Activated T-helper 1 cell treated with anti-CD3 and anti-CD28 coated beads, Interleukin-12 subunit alpha, Interleukin-12 subunit beta, Interleukin-2, Interleukin-4 antibody, amounts not matched to agents 30 ng/mL and 10 ng/mL and 1 ng/mL, durations not matched to agents 14 hours and 24 hours and 36 hours (primary cell): ENCODE results near the gene LRIT2. TPM values are rescaled to one million over a fixed set of nuclear protein-coding genes. Genes with fewer than 3 reads are reported as not detected.

Experiments used
- DNase-seq: peaks from one replicate; pipeline ENCODE4 v3.0.0; 2021; ENCODE audit warnings: low spot score
- H3K27ac Mint-ChIP-seq: one replicate; pipeline ENCODE4 v1.8.0; 2021; ENCODE audit warnings: mild to moderate bottlenecking, mixed read lengths
- H3K27me3 Mint-ChIP-seq: one replicate; pipeline ENCODE4 v1.8.0; 2022; ENCODE audit warnings: mild to moderate bottlenecking, moderate library complexity, mixed read lengths; ENCODE audit not compliant: insufficient read depth
- H3K36me3 Mint-ChIP-seq: one replicate; pipeline ENCODE4 v1.8.0; 2021; ENCODE audit warnings: low read depth, mixed read lengths
- H3K4me1 Mint-ChIP-seq: one replicate; pipeline ENCODE4 v1.8.0; 2021; ENCODE audit warnings: low read depth, mixed read lengths
- H3K4me3 Mint-ChIP-seq: one replicate; pipeline ENCODE4 v1.8.0; 2021; ENCODE audit warnings: mild to moderate bottlenecking, moderate library complexity, mixed read lengths
- H3K9me3 Mint-ChIP-seq: one replicate; pipeline ENCODE4 v1.8.0; 2021; ENCODE audit warnings: mixed read lengths
- intact Hi-C: fragments of 100-400 bp; cut with micrococcal nuclease; formaldehyde crosslinking; loops from one replicate; pipeline ENCODE4 v1.15.1; 2024
- total RNA-seq: library from RNA; stranded (reverse); gene quantifications from 2 replicates; pipeline ENCODE4 v1.2.3, GENCODE V29; 2022

Gene LRIT2
- total RNA-seq, 1 donor from 2014 or later: not detected

DNA sequence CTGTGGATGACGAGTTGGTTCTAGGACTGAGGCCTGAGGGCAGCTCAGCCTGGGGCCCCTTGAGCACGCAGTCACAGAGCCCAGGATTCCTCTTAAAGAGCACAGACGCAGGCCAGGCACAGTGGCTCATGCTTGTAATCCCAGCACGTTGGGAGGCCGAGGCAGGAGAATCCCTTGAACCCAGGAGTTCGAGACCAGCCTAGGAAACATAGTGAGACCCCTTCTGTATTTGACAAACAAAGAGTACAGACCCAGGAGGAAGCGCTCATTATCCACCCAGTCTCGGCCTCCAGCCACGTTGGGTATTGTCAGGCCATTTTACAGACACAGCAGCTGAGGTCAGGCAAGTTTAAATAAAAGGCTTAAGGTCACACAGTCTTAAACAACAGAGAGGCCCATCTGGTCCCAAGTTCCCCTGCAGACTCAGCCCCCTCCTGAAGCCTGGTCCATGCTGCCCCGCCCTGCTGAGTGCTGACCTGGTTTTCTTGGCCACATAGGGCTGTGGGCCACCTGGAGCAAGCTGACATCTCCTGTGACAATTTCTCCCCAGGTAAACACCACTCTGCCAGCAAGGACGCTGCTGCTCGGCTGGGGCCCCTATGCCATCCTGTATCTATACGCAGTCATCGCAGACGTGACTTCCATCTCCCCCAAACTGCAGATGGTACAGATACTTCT lies 32.1 kb upstream of the LRIT2 start:
- intact Hi-C loops: loop anchor here (2.0 kb wide), 1 partner anchor 109 kb away; no protein-coding TSS in a partner anchor
- Mint-ChIP-seq H3K27me3 (peaks cover 18% of the 10 kb centered on the region), H3K36me3 (no peaks in the 10 kb centered on the region), H3K9me3 (no peaks in the 10 kb centered on the region), H3K4me1 (peaks cover 6% of the 10 kb centered on the region), H3K4me3 (no peak overlapping the region), H3K27ac (no peak overlapping the region)
- no peak for DNase-seq

GRCh38 chr10:84256510-84257342 lies 31.4 kb upstream of the LRIT2 start:
- peak; percentile 11 for DNase-seq
- Mint-ChIP-seq H3K27ac (no peak overlapping the region), H3K27me3 (peaks cover 19% of the 10 kb centered on the region), H3K9me3 (no peaks in the 10 kb centered on the region), H3K36me3 (no peaks in the 10 kb centered on the region), H3K4me3 (no peak overlapping the region), H3K4me1 (peaks cover 6% of the 10 kb centered on the region)
- intact Hi-C loops: loop anchor here (2.0 kb wide), 1 partner anchor 108 kb away; no protein-coding TSS in a partner anchor

- Mint-ChIP-seq H3K4me3 (no peak overlapping the region), H3K36me3 (no peaks in the 10 kb centered on the region), H3K9me3 (no peaks in the 10 kb centered on the region), H3K4me1 (peaks cover 6% of the 10 kb centered on the region), H3K27me3 (peaks cover 14% of the 10 kb centered on the region), H3K27ac (no peak overlapping the region)
- DNase-seq: no peak
- intact Hi-C loops: no loop called here
These were observed 29.5 kb upstream of the LRIT2 start for GRCh38 chr10:84254552-84255478.

DNA sequence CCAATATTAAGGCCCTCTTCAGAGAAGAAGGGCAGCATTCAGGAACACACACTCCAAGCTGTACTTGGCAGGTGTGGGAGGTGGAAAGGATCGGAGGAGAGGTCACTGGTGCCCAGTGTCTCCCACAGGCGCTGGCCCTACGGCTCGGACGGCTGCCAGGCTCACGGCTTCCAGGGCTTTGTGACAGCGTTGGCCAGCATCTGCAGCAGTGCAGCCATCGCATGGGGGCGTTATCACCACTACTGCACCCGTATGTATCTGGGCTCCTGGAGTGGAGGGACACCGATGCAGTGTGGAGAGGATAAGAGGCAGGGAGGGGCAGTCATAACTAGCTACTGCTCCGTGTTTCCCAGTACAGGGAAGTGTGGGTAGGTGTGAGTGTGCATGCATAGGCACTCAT lies 23.4 kb upstream of the LRIT2 start:
- Mint-ChIP-seq H3K36me3 (no peaks in the 10 kb centered on the region), H3K4me3 (no peak overlapping the region), H3K4me1 (no peaks in the 10 kb centered on the region), H3K27ac (no peak overlapping the region), H3K27me3 (peaks cover 6% of the 10 kb centered on the region), H3K9me3 (no peaks in the 10 kb centered on the region)
- no peak for DNase-seq
- intact Hi-C loops: no loop called here

GRCh38 chr10:84247496-84247895 lies 22.2 kb upstream of the LRIT2 start:
- Mint-ChIP-seq H3K27me3 (peaks cover 6% of the 10 kb centered on the region), H3K36me3 (no peaks in the 10 kb centered on the region), H3K4me3 (no peak overlapping the region), H3K4me1 (no peaks in the 10 kb centered on the region), H3K27ac (no peak overlapping the region), H3K9me3 (no peaks in the 10 kb centered on the region)
- DNase-seq: no peak
- intact Hi-C loops: no loop called here

- H3K9me3 Mint-ChIP-seq: no peaks in the 10 kb centered on the region
- H3K27ac Mint-ChIP-seq: no peak within 1 kb of the TSS
- no peaks in the 10 kb centered on the region for H3K4me1 Mint-ChIP-seq
- H3K27me3 Mint-ChIP-seq: peaks cover 9% of the 10 kb centered on the region
- H3K4me3 Mint-ChIP-seq: no peak within 1 kb of the TSS
- DNase-seq: no peak
- intact Hi-C loops: no loop called here
- H3K36me3 Mint-ChIP-seq: no peaks in the 10 kb centered on the region
These were observed 19.4 kb upstream of the LRIT2 start, which contains the start of gene RGR for GRCh38 chr10:84244651-84245270. Gene RGR, plus strand, starts transcription at chr10:84245053. Its CDS starts 38 bp downstream, at chr10:84245091.

DNA sequence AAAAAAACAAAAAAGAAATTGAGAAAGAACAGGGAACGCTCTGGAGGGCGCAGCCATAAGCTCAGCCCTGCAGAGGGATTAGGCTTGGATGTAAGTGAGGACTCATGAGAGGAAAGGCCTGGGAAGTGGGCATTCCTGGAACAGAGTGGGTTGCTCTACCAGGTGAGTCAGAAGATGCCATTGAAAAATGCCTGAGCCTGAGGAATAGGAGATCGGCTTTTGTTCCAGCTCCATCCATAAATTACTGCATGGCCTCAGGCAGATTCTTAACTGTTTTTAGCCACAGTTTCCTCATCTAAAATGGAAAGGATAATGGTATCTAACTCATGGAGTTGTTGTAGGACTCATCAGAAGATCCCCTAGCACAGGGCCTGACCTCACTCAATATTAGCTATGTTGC lies 18.4 kb upstream of the LRIT2 start:
- no peaks in the 10 kb centered on the region for H3K4me1 Mint-ChIP-seq
- H3K9me3 Mint-ChIP-seq: no peaks in the 10 kb centered on the region
- H3K4me3 Mint-ChIP-seq: no peak overlapping the region
- H3K36me3 Mint-ChIP-seq: no peaks in the 10 kb centered on the region
- intact Hi-C loops: no loop called here
- DNase-seq: no peak
- H3K27ac Mint-ChIP-seq: no peak overlapping the region
- peaks cover 9% of the 10 kb centered on the region for H3K27me3 Mint-ChIP-seq

DNA sequence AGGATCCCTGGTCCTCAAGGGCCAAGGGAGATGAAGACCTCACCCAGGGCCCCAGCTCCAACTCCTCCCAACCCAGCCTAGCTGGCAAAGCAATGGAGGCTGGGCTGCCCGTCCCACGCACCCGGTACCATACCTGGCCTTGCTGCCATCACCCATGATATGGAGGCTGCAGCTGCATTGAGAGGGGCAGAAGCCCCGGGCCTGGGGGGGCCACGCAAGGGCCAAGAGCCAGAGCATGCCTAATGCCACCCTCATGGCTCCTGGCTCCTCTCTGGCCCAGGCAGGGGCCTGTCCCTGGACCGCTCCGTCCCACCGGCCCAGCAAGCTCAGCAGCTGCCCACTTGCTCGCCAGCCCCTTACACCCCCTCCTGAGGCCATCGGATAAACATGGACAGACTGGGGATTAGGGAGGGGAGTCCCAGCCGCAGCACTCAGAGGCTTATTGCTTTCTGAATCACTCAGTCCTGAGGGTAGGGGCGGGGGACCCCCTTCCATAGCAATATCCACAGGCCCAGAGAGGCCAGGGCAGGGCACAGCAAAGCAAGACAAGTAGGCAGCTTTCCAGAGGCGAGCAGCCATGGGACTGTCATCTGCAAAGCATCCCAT lies 15.9 kb upstream of the LRIT2 start, which contains the start of gene LRIT1:
LRIT1 (minus strand) TSS at position 362 of the 606 bp plus-strand sequence; CDS start at position 255, 107 bp downstream.
- H3K27me3 Mint-ChIP-seq: peaks cover 6% of the 10 kb centered on the region
- no peaks in the 10 kb centered on the region for H3K36me3 Mint-ChIP-seq
- no peaks in the 10 kb centered on the region for H3K9me3 Mint-ChIP-seq
- H3K4me1 Mint-ChIP-seq: no peaks in the 10 kb centered on the region
- no peak within 1 kb of the TSS for H3K4me3 Mint-ChIP-seq
- no peak within 1 kb of the TSS for H3K27ac Mint-ChIP-seq
- intact Hi-C loops: no loop called here
- no peak for DNase-seq

DNA sequence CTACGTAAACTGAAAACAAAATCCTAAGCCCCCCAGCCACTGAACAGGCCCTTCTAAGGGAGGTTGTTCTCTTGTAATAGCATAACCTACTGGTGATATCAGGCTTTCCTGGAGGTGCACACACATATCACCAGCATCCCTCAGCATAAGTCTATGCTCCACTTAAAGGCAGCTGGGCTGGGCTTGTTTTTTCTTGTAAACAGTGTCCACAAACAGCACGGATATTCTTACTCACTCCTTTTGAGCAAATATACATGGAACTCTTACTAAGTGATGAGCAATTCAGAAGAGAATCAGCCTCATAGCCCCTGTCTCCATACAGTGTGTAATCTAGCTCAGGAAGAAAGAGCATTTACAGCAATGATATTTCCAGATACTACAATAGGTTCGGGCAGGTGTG lies 13.6 kb upstream of the LRIT2 start:
- H3K9me3 Mint-ChIP-seq: no peaks in the 10 kb centered on the region
- no peak overlapping the region for H3K27ac Mint-ChIP-seq
- DNase-seq: no peak
- no peaks in the 10 kb centered on the region for H3K4me1 Mint-ChIP-seq
- intact Hi-C loops: no loop called here
- no peak overlapping the region for H3K4me3 Mint-ChIP-seq
- H3K36me3 Mint-ChIP-seq: no peaks in the 10 kb centered on the region
- peaks cover 6% of the 10 kb centered on the region for H3K27me3 Mint-ChIP-seq

DNA sequence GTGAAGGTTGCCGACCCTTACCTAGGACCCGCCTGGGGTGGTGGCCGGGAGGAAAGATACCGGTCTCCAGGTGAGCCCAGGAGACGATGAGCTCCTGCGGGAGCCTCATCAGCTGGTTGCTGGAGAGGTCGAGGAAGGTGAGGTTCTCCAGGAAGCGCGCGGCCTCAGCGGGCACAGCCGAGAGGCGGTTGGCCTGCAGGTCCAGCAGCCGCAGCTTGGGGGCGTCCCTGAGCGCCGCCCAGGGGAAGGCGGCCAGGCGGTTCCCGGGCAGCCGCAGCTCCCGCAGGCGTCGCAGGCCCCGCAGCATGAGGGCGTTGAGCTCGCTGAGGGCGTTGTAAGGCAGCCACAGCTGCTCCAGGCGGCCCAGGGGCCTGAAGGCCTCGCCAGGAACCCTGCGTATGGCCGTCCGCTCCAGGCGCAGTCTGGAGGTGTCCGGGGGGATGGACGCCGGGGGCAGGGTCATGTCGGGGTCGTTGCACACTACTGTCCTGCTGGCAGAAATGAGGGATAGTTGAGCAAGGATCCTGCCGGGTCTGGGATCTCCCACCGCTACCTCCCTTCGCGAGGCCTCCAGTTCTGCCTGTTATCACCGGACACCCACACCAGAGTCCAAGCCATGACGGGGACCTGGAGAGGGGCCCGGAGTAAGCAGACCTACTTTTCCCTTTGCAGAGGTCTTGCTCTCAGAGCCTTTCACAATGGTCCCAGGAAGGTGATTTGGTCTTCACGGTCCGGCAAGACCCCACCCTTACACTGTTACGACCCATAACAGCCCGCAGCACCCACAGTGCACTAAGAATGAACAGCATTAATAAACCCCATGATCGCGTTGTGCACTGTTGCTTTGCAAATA lies 12.1 kb upstream of the LRIT2 start:
- Mint-ChIP-seq H3K36me3 (no peaks in the 10 kb centered on the region), H3K4me1 (no peaks in the 10 kb centered on the region), H3K9me3 (no peaks in the 10 kb centered on the region), H3K4me3 (no peak overlapping the region), H3K27me3 (peaks cover 6% of the 10 kb centered on the region), H3K27ac (no peak overlapping the region)
- no peak for DNase-seq
- intact Hi-C loops: no loop called here

DNA sequence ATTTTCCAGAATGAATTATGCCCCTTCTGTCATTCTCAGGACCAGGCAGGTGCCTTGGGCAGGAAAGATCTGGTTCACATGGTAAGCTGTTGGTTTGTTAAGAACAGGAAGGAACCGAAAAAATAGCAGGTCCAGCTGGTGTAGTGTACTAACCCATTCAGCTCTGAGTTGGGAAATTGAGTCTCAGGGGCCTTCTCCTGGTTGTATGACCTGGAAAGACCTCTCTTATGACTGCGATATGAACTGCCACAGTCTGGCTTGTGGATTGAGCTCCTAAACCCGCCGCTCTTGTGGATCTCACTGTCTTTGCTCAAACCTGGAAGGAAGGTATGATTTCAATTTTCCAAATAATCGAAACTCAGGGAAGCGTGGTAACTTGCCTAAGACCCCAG lies 11.5 kb upstream of the LRIT2 start:
- Mint-ChIP-seq H3K27me3 (peaks cover 6% of the 10 kb centered on the region), H3K36me3 (no peaks in the 10 kb centered on the region), H3K4me3 (no peak overlapping the region), H3K4me1 (no peaks in the 10 kb centered on the region), H3K27ac (no peak overlapping the region), H3K9me3 (no peaks in the 10 kb centered on the region)
- intact Hi-C loops: no loop called here
- DNase-seq: no peak
